Measurements from ENCODE around the gene CEP78. TPM values are rescaled to one million over a fixed set of nuclear protein-coding genes. Genes with fewer than 3 reads are reported as not detected.

The CEP78 gene
- total RNA-seq, 1 donor, result 16.6 TPM

DNA sequence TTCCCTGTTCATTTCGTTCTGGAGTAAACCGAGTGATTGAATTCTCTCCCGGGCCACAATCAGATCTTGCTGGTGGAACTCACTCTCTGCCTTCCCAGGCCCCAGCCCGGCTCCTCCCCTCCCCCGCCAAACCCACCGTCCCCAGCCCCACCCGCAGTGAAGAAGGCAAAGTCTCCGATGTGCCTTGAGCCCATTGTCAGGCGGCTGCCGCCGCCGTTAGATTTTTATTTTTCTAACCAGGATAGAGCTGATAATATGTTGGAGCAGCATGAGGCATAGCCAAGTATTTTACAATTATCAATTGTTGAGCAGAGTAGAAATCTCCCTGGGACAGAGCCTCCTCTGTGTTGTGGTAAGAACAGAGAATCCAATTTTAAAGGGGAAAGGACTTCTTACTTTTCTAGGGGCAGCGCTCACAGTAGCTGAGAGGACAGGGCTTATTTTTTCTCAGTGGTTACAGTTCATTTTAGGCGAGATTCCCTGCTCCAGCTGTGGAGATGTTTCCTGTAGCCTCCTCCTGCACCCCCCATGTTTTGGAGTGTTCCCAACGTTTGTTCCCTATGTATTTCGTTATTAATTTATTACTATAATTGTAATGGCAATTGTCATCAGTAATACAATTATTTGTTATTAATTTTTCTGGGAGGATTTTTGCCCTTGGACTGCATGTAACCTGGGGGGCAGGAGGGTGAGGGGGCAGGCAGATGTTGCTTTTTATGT, 62.3 kb downstream of the CEP78 start:
- Histone ChIP-seq H3K4me3 (ENCODE audit: insufficient read depth, low read length) (peak overlapping the region; percentile 98), H2AFZ (ENCODE audit: low read length) (peak overlapping the region; percentile 93), H3K4me1 (ENCODE audit: insufficient read depth, low read length) (peaks cover 10% of the 10 kb centered on the region), H4K20me1 (ENCODE audit: insufficient read depth, low read length) (no peaks in the 10 kb centered on the region), H3K4me2 (ENCODE audit: insufficient read depth, low read length) (peak overlapping the region; percentile 100), H3K36me3 (ENCODE audit: insufficient read depth, low read length) (peaks cover 8% of the 10 kb centered on the region), H3K27me3 (ENCODE audit: insufficient read depth, low read length) (no peaks in the 10 kb centered on the region), H3K79me2 (ENCODE audit: insufficient read depth, low read length) (peaks cover 18% of the 10 kb centered on the region), H3K27ac (ENCODE audit: low read depth, low read length) (peak overlapping the region; percentile 2), H3K9me3 (ENCODE audit: low read depth, low read length) (no peaks in the 10 kb centered on the region)
- peak; percentile 69 for DNase-seq (ENCODE audit: insufficient read length, low spot score, missing footprints)
- TF ChIP-seq, protein P1, sequence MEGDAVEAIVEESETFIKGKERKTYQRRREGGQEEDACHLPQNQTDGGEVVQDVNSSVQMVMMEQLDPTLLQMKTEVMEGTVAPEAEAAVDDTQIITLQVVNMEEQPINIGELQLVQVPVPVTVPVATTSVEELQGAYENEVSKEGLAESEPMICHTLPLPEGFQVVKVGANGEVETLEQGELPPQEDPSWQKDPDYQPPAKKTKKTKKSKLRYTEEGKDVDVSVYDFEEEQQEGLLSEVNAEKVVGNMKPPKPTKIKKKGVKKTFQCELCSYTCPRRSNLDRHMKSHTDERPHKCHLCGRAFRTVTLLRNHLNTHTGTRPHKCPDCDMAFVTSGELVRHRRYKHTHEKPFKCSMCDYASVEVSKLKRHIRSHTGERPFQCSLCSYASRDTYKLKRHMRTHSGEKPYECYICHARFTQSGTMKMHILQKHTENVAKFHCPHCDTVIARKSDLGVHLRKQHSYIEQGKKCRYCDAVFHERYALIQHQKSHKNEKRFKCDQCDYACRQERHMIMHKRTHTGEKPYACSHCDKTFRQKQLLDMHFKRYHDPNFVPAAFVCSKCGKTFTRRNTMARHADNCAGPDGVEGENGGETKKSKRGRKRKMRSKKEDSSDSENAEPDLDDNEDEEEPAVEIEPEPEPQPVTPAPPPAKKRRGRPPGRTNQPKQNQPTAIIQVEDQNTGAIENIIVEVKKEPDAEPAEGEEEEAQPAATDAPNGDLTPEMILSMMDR (IDR thresholded peaks at IDR 0.05; ENCODE audit: extremely low read depth, low read depth, low read length), result no peak

DNA sequence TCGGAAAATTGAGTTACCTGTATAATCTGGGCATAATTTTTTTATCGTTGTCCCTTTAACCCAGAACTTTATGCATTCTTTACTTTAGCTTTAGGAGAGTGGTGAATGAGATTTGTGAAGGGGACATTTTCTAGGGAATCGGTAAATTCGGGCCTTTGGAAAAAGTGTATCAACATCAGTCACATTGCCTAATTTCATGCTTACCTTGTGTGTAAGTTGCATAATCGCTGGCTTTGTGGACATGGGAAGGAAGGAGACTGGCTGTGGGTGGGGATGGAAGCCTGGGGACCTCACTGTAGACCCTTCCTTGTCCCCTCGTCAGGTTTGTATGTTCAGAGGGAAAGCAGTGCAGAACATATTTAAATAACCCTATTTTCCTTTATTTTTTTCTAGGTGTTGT, 64.3 kb downstream of the CEP78 start:
- TF ChIP-seq, protein P1 (IDR thresholded peaks at IDR 0.05; ENCODE audit: extremely low read depth, low read depth, low read length), result no peak
- H3K27me3 ChIP-seq (ENCODE audit: insufficient read depth, low read length), result no peaks in the 10 kb centered on the region
- H3K79me2 ChIP-seq (ENCODE audit: insufficient read depth, low read length), result peaks cover 18% of the 10 kb centered on the region
- no peak overlapping the region for H3K4me2 ChIP-seq (ENCODE audit: insufficient read depth, low read length)
- H4K20me1 ChIP-seq (ENCODE audit: insufficient read depth, low read length), result no peaks in the 10 kb centered on the region
- no peak for DNase-seq (ENCODE audit: insufficient read length, low spot score, missing footprints)
- H3K4me3 ChIP-seq (ENCODE audit: insufficient read depth, low read length), result no peak overlapping the region
- peaks cover 21% of the 10 kb centered on the region for H3K36me3 ChIP-seq (ENCODE audit: insufficient read depth, low read length)
- no peaks in the 10 kb centered on the region for H3K9me3 ChIP-seq (ENCODE audit: low read depth, low read length)
- no peak overlapping the region for H3K27ac ChIP-seq (ENCODE audit: low read depth, low read length)
- H3K4me1 ChIP-seq (ENCODE audit: insufficient read depth, low read length), result peaks cover 10% of the 10 kb centered on the region
- H2AFZ ChIP-seq (ENCODE audit: low read length), result no peak overlapping the region

DNA sequence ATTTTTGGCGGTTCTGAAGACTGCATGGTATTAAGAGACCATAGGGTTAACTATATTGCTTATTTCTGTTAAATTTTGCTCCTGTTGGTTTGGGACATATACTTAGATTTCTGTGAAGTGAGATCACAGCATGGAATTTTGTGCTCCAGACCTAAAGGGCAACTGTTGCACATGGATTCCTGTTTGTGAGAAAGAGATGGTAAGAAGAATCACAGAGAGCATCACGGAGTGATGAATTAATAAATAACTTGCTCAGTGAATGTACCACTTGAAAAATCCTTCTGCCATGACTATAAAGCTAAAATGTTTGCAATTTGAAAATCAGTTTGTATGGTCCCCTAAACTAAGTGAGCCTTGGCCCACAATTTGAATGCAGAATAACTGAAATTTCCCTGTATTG, 65.6 kb downstream of the CEP78 start:
- TF ChIP-seq, protein P1 (IDR thresholded peaks at IDR 0.05; ENCODE audit: extremely low read depth, low read depth, low read length), result no peak
- DNase-seq (ENCODE audit: insufficient read length, low spot score, missing footprints), result no peak
- H3K36me3 ChIP-seq (ENCODE audit: insufficient read depth, low read length), result peaks cover 31% of the 10 kb centered on the region
- H3K4me1 ChIP-seq (ENCODE audit: insufficient read depth, low read length), result peaks cover 2% of the 10 kb centered on the region
- no peak overlapping the region for H3K4me2 ChIP-seq (ENCODE audit: insufficient read depth, low read length)
- no peaks in the 10 kb centered on the region for H3K27me3 ChIP-seq (ENCODE audit: insufficient read depth, low read length)
- no peaks in the 10 kb centered on the region for H4K20me1 ChIP-seq (ENCODE audit: insufficient read depth, low read length)
- H3K9me3 ChIP-seq (ENCODE audit: low read depth, low read length), result no peaks in the 10 kb centered on the region
- no peak overlapping the region for H3K4me3 ChIP-seq (ENCODE audit: insufficient read depth, low read length)
- peaks cover 18% of the 10 kb centered on the region for H3K79me2 ChIP-seq (ENCODE audit: insufficient read depth, low read length)
- no peak overlapping the region for H3K27ac ChIP-seq (ENCODE audit: low read depth, low read length)
- no peak overlapping the region for H2AFZ ChIP-seq (ENCODE audit: low read length)

DNA sequence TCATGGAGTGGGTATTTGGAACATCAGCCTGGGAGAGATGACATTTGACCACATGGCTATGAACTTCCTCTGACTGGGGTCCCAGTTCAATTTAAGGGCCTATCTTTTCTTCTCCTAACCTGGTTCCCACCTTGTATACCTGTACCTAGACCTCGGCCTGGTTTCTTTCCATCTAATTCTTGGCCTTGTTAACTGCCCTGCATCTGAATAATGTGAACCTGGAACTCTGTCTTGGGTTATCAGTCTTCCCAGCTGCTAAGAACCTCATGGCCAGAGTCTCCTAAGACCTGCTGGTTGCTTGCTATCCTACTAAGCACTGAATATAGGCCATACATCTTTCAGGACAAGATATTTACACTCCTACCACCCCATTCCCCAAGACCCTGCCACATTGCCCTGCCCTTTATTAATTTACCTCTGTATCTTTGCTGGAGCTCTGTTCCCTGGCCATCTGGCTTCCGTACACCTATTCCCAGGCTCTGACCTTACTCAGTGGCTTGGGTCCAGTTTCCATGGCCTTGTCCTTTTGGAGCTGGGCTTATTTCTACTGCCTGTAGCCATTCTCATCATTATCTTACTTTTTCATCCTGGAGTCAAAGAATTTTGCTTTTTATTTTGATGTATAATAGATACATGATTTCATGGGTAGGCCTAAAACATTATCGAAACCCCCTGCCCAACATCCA, 67.6 kb downstream of the CEP78 start:
- no peak overlapping the region for H3K27ac ChIP-seq (ENCODE audit: low read depth, low read length)
- no peak overlapping the region for H2AFZ ChIP-seq (ENCODE audit: low read length)
- H3K9me3 ChIP-seq (ENCODE audit: low read depth, low read length), result no peaks in the 10 kb centered on the region
- peaks cover 36% of the 10 kb centered on the region for H3K36me3 ChIP-seq (ENCODE audit: insufficient read depth, low read length)
- H3K27me3 ChIP-seq (ENCODE audit: insufficient read depth, low read length), result no peaks in the 10 kb centered on the region
- H3K79me2 ChIP-seq (ENCODE audit: insufficient read depth, low read length), result peaks cover 5% of the 10 kb centered on the region
- DNase-seq (ENCODE audit: insufficient read length, low spot score, missing footprints), result no peak
- H4K20me1 ChIP-seq (ENCODE audit: insufficient read depth, low read length), result no peaks in the 10 kb centered on the region
- no peak overlapping the region for H3K4me2 ChIP-seq (ENCODE audit: insufficient read depth, low read length)
- TF ChIP-seq, protein P1 (IDR thresholded peaks at IDR 0.05; ENCODE audit: extremely low read depth, low read depth, low read length), result no peak
- H3K4me3 ChIP-seq (ENCODE audit: insufficient read depth, low read length), result no peak overlapping the region
- no peaks in the 10 kb centered on the region for H3K4me1 ChIP-seq (ENCODE audit: insufficient read depth, low read length)

Data from osteoblast (primary cell).